ENCODE measurements around the gene IRX5. TPM values are rescaled to one million over a fixed set of nuclear protein-coding genes. Genes with fewer than 3 reads are reported as not detected.

IRX5 gene
- total RNA-seq (2014; rRNA removed; shearing (Covaris generic)), result 1.6 and 1.9 TPM in 2 replicates

- DNase-seq (ENCODE audit: low spot score), result peak; percentile 92
These were observed at the start of gene IRX5 for GRCh38 chr16:54930005-54930868. Gene IRX5 (plus strand): TSS chr16:54930865. CDS start chr16:54931199, 334 bp downstream.

- no peak for DNase-seq (ENCODE audit: low spot score)
These were observed 48.1 kb upstream of the IRX5 start for GRCh38 chr16:54882556-54882955.

- no peak for DNase-seq (ENCODE audit: low spot score)
These were observed 47.3 kb upstream of the IRX5 start for GRCh38 chr16:54883358-54883757.

- DNase-seq (ENCODE audit: low spot score), result no peak
These were observed 44.6 kb upstream of the IRX5 start for GRCh38 chr16:54886078-54886477.

GRCh38 chr16:54890381-54890780, 40.3 kb upstream of the IRX5 start:
- no peak for DNase-seq (ENCODE audit: low spot score)

DNA sequence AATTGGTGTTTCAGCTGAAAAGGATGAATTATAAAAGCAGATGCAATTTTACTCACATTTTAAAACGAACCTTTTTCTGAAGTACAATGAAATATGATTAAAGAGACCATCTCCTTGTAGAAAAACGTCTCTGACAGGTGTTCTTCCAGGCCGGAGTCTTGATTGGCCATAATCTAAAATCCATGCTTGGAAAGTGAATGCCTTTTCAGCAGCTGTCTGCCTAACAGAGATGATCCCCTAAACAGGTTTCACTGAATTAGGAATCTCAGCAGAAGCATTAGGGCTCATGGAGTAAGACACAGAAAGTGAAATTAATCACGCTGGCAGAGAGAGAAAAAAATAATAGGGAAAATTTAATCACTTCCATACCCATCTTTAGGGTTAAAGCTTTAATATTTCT, 39.3 kb upstream of the IRX5 start:
- DNase-seq (ENCODE audit: low spot score), result no peak

GRCh38 chr16:54892981-54893380, 37.7 kb upstream of the IRX5 start:
- no peak for DNase-seq (ENCODE audit: low spot score)

- DNase-seq (ENCODE audit: low spot score), result no peak
These were observed 32.7 kb upstream of the IRX5 start for GRCh38 chr16:54897930-54898329.

DNA sequence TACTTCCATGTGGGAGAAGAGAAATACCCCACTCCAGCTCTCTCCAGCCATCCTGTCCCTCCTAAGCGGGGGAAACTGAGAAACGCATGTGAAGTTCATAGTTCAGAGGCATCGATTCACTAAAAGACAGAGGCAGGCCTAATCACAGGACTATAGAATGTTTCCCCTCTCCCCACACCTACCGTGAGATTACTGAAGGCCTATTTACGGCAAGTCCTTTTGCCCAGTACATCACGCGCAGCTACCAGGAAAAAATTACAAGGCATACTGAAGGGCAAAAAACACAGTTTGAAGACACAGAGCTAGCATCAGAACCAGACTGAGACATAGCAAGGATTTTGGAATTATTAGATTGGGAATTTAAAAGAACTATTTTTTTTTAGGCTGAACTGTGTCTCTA, 29.1 kb upstream of the IRX5 start:
- no peak for DNase-seq (ENCODE audit: low spot score)

GRCh38 chr16:54903047-54903446, 27.6 kb upstream of the IRX5 start:
- no peak for DNase-seq (ENCODE audit: low spot score)

- DNase-seq (ENCODE audit: low spot score), result no peak
These were observed 19.6 kb upstream of the IRX5 start for GRCh38 chr16:54911079-54911478.

GRCh38 chr16:54912720-54913119, 17.9 kb upstream of the IRX5 start:
- DNase-seq (ENCODE audit: low spot score), result no peak

GRCh38 chr16:54921206-54921824, 9.3 kb upstream of the IRX5 start:
- peak; percentile 18 for DNase-seq (ENCODE audit: low spot score)

DNA sequence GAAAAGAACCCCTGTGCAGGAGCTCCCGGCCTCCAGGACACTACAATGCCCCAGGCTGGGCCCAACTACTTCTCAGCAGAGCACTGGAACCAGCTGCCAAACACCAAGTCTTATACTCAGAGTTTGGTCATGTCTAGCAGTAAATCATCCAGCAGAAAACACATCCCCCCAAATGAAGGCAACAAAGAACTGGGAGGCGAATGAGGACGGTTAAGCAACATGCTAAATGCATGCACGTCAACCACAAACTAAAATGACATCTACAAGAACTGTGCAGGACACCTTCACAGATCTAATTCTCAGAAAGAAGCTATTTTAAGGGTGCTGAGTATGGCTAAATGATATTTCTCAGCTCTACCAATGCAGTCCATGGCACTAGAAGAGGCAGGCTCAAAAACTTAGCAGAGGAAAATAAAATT, 7.6 kb upstream of the IRX5 start:
- no peak for DNase-seq (ENCODE audit: low spot score)

DNA sequence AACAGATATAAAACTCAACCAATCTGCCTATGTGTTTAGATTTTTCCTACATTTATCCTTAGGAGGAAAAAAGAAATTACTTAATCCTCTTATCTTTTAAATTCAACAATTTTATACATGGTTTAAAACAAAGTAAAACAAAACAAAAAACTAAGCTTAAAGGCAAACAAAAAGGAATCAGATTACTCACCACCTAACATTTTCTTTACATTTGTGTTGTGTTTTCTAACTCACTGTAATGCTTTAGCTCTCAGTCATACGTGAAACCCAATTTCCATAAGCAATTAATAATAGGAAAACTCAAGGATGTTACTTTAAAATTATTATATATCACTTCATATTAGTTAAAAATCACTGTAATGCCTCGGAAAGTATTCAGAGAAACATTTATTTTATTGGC, 6.7 kb upstream of the IRX5 start:
- no peak for DNase-seq (ENCODE audit: low spot score)

DNA sequence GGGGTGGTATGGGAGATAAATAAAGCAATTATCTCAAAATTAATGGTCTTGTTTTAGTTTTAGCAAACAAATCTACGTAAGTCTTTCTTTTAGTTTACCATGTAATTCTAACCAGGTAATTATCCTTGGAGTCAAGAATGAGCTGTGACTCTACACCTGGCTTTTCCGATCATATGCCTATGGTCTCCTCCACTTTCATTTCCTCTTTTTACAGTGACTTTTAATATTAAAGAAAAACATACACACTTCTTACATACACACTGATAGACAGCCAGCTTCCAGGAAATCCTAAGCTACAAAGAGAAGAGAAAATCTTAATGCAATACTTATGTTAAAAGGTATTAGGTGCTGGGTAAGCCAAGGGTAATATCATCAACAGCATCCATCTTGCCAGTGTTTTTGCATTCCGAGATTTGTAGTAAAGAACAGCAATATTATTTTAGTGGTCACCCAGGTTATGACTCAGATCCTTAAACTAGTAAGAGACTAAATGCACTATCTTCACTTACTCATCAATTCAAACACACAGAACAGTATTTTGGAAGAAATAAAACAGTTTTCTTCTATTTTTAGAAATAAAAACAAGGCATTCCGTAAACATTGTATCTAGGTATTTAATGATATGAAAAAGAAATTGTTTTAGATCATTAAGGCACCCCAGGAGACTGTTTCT, 4.4 kb upstream of the IRX5 start:
- peak; percentile 73 for DNase-seq (ENCODE audit: low spot score)

DNA sequence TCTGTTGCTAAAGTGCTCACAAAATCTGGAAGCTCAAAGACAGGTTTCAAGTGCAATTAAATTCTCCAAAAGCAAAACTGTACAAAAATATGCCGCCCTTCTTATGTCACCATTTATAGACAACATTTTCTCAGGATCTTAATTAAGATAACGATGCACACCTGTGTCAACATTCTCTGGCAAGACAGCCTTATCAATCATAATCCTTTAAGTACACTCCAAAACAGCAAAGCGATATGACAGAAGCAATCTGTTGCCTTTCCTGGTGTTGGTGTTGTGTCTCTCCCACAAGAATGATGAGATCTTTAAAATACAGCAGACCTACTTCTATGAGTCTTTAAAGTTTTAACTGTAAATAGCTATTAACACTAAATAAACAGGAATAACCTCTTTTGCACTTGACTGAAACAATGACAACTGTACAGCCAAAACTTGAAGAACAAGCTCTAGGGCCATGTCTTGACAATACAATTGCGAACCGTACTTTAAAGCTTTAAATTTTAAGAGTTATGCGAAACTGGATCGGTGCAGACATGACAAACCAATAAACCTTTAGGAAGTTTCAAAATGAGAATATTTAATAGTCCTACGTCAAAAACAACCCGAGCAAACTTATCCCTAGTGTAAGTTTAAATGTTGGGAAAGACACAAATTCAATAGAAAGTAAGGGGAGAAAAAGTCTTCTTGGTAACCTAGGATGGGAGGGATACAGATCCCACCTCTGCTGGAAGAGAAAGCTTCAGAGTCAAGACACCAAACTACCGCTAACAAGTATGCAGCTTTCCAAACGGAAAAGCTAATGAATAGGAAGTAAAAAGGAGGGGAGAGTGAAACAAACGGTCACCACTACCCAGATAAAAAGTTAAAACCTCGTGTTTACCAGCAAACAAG, 3.3 kb upstream of the IRX5 start:
- DNase-seq (ENCODE audit: low spot score), result no peak

- peak; percentile 16 for DNase-seq (ENCODE audit: low spot score)
These were observed 2.7 kb upstream of the IRX5 start for GRCh38 chr16:54928016-54928356.

DNA sequence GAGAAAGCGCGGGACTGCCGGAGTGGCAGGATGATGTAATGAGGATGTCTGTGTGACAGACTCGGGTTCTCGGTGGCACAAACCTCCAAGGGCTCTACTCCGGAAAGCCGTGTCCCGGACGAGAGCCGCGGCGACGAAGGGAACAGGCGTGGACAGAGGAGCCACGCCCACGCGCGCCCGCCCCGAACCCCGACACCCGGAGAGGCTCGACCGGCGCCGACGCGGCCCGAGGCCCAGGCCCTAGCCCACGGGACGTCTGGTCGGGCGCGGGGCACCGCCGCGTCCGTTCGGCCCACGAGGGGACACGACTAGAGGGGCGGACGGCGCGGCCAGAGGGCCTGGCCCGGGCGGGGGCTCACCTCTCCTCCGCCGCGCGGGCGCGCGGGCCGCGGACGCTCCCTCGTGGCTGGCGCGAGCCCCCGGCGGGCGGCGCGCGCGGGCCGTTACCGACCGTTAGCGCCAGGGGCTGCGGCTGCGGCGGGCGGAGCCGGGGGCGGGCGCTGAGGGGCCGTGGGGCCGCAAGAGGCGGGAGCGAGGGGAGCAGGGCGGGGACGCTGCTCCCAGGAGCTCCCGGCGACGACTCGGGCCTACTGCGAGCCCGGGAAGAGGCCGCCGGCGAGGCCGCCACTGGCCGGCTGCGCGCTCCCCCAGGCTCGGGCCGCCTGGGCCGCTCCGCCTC, 2.1 kb upstream of the IRX5 start:
- peak; percentile 56 for DNase-seq (ENCODE audit: low spot score)

GRCh38 chr16:54929090-54930004, 1.3 kb upstream of the IRX5 start:
- DNase-seq (ENCODE audit: low spot score), result peak; percentile 99
